Measurements from ENCODE around the gene PLEKHA4.
A peak's percentile ranks its signal among the peaks of the same experiment; 100 is the strongest.
"Not testable (repeated sequence)": the region's sequence is repeated elsewhere in the genome, so short reads cannot be mapped to it uniquely, and the experiment has no call there.

PLEKHA4 gene

GRCh38 chr19:48859711-48860572 is 8.5 kb downstream of the PLEKHA4 start:
- DNase-seq: no peak

GRCh38 chr19:48858984-48859710 is 9.3 kb downstream of the PLEKHA4 start:
- DNase-seq: no peak

- DNase-seq: no peak
Measured at GRCh38 chr19:48856921-48857320, 11.5 kb downstream of the PLEKHA4 start.

- DNase-seq: no peak
Measured at GRCh38 chr19:48854103-48854502, 14.3 kb downstream of the PLEKHA4 start.

GRCh38 chr19:48853483-48853882 is 14.9 kb downstream of the PLEKHA4 start:
- DNase-seq: no peak

- no peak for DNase-seq
Measured at GRCh38 chr19:48852292-48852691, 16.1 kb downstream of the PLEKHA4 start.

GRCh38 chr19:48846659-48847058 is 21.8 kb downstream of the PLEKHA4 start:
- not testable (repeated sequence) for DNase-seq

- DNase-seq: no peak
Measured at GRCh38 chr19:48845384-48845783, 23.0 kb downstream of the PLEKHA4 start.

GRCh38 chr19:48844472-48844871 is 23.9 kb downstream of the PLEKHA4 start:
- no peak for DNase-seq

- DNase-seq: peak; percentile 47
Measured at GRCh38 chr19:48842789-48843162, 25.6 kb downstream of the PLEKHA4 start.

GRCh38 chr19:48841571-48841970 is 26.8 kb downstream of the PLEKHA4 start:
- DNase-seq: no peak

GRCh38 chr19:48841047-48841446 is 27.4 kb downstream of the PLEKHA4 start:
- DNase-seq: no peak

- DNase-seq: no peak
Measured at GRCh38 chr19:48837687-48838086, 30.7 kb downstream of the PLEKHA4 start.

- DNase-seq: peak; percentile 91
Measured at GRCh38 chr19:48837051-48837524, 31.3 kb downstream of the PLEKHA4 start.

GRCh38 chr19:48836089-48837017 is 32.1 kb downstream of the PLEKHA4 start, which contains the start of gene HSD17B14:
HSD17B14 (minus strand) TSS chr19:48836491; CDS start chr19:48836411, 80 bp downstream.
- peak; percentile 72 for DNase-seq

- peak; percentile 86 for DNase-seq
Measured at GRCh38 chr19:48835734-48836088, 32.7 kb downstream of the PLEKHA4 start.

GRCh38 chr19:48833977-48834376 is 34.4 kb downstream of the PLEKHA4 start:
- DNase-seq: no peak

- no peak for DNase-seq
Measured at GRCh38 chr19:48833049-48833448, 35.4 kb downstream of the PLEKHA4 start.

GRCh38 chr19:48830965-48831364 is 37.5 kb downstream of the PLEKHA4 start:
- no peak for DNase-seq

GRCh38 chr19:48830088-48830487 is 38.3 kb downstream of the PLEKHA4 start:
- DNase-seq: no peak

GRCh38 chr19:48826606-48827020 is 41.8 kb downstream of the PLEKHA4 start:
- DNase-seq: no peak

GRCh38 chr19:48822514-48822913 is 45.9 kb downstream of the PLEKHA4 start:
- no peak for DNase-seq

GRCh38 chr19:48821633-48822032 is 46.8 kb downstream of the PLEKHA4 start:
- DNase-seq: no peak

Measured in NCI-H345 (cell line).